VCaP (cell line): ENCODE measurements around the gene PIK3R5.
"Not testable (repeated sequence)": the region's sequence is repeated elsewhere in the genome, so short reads cannot be mapped to it uniquely, and the experiment has no call there.

Source experiments
- H3K27ac ChIP-seq: fragments of 450-650 bp; 2 replicates; pipeline ENCODE4 v1.5.1; 2017
- CTCF ChIP-seq: fragments of 450-650 bp; conservative IDR thresholded peaks from 2 replicates; pipeline ENCODE4 v1.5.1; 2017; ENCODE audit warnings: mild to moderate bottlenecking, moderate library complexity

PIK3R5 gene

DNA sequence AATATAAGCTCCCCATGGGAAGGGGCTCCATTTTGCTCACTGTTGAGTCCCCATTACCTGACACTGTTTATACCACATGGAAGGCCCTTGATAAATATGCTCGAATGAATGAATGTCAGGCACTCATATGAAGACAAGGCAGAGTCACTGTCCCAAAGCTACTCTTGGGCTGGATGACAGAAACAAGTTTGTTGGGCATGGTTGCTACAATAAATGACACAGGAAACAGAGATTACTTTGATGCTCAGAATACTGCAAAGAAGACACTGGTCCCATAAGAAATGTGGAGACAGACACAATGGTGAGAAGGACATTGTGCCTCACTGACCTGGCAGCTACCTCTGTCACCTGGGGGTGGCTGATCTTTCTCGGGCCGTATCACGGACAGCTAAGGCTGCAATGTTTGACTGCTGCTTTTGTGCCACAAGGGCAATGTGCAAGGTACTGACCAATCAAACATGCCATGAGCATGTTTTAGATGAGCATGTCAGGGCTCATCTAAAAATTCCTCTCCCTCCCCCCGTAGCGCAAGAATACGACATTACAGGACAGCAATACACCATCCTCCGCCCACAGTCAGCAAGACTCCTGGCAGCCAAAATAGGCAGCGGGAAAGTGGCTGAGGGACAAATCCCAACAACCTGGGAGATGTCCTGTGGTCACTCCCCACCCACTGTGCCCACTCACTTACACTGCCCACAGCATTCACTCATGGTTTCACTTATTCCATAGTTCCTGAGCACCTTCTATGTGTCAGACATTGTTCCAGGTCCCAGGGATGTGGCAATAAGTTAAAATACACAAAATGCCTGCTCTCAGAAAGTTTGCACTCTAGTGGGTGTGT lies 103.1 kb downstream of the PIK3R5 start:
- no peak overlapping the region for H3K27ac ChIP-seq
- no peak for TF ChIP-seq CTCF

DNA sequence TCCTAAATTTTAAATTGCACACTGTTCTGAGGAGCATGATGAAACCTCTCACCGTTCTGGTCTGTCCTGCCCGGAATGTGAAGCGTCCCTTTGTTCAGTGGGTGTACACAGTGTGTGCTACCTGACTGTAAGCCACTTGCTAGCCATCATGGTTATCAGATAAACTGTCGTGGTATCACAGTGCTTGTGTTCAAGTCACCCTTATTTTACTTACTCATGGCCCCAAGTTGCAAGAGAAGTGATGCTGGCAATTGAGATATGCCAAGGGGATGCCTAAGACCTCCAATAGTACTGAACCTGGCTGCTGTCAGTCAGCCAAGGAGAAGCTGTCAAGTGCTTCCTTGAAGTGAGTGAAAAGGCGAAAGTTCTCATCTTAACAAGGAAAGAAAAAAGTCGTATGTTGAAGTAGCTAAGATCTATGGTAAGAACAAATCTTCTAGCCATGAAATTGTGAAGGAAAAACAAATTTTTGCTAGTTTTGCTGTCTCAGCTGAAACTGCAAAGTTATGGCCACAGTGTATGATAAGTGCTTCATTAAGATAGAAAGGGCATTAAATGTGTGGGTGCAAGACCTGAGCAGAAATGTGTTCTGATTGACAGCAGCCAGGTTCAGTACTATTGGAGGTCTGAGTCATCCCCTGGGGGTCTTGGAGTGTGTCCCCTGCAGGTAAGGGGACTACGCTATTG lies 103.9 kb downstream of the PIK3R5 start:
- TF ChIP-seq CTCF = no peak
- no peak overlapping the region for H3K27ac ChIP-seq

GRCh38 chr17:8859804-8860430 lies 105.6 kb downstream of the PIK3R5 start:
- no peak overlapping the region for H3K27ac ChIP-seq
- TF ChIP-seq CTCF = no peak

GRCh38 chr17:8859027-8859803 lies 106.3 kb downstream of the PIK3R5 start:
- TF ChIP-seq CTCF = no peak
- H3K27ac ChIP-seq = no peak overlapping the region

DNA sequence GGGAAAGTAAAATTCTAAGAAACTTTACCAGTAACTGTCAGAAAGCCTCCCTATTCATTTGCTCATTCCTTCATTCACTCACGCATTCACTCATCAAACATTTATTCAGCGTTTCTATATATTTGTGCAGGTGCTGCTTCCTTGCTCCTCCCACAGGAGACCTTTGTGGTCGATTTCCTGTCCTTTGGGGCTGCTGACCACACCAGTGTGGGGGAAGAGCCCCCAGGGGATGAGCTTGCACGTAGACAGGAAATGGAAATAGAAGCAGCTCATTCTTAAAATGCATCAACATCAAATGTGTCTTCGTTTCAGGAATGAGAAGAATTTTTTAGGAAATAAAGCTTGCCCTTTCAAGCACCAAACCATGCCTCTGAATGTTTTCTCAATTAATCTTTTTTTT lies 107.6 kb downstream of the PIK3R5 start:
- TF ChIP-seq CTCF = no peak
- no peak overlapping the region for H3K27ac ChIP-seq

- no peak overlapping the region for H3K27ac ChIP-seq
- no peak for TF ChIP-seq CTCF
These were observed 108.5 kb downstream of the PIK3R5 start for GRCh38 chr17:8856869-8857575.

DNA sequence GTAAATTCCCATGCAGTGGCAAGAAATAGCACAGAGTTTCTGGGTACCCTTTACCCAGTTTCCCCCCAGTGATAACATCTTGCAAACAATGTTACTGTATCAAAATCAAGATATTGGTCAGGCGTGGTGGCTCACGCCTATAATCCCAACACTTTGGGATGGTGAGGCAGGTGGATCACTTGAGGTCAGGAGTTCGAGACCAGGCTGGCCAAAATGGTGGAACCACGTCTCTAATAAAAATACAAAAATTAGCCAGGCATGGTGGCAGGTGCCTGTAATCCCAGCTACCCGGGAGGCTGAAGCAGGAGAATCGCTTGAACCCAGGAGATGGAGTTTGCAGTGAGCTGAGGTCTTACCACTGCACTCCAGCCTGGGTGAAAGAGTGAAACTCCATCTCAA lies 109.3 kb downstream of the PIK3R5 start:
- not testable (repeated sequence) for H3K27ac ChIP-seq
